Keratinocyte (primary cell): ENCODE data around the gene TBC1D16. TPM values are rescaled to one million over a fixed set of nuclear protein-coding genes. Genes with fewer than 3 reads are reported as not detected.

Source experiments
- DNase-seq: peaks from one replicate; pipeline ENCODE4 v3.0.0-alpha.2; 2011; ENCODE audit warnings: low read depth, missing footprints, low spot score
- FAIRE-seq: peaks from 2 replicates; lab custom pipeline; 2011; peaks lifted over from hg19 to GRCh38; lab: Jason Lieb, UNC
- H2AFZ ChIP-seq: 2 replicates; pipeline ENCODE4 v1.6.0; 2012; ENCODE audit warnings: low read length, control low read depth, inconsistent platforms; ENCODE audit not compliant: control insufficient read depth
- H3K27ac ChIP-seq: 2 replicates; pipeline ENCODE4 v1.5.1; 2011; ENCODE audit warnings: low read length; ENCODE audit not compliant: control insufficient read depth, insufficient read depth
- H3K27me3 ChIP-seq: 3 replicates; pipeline ENCODE4 v1.6.0; 2011; ENCODE audit warnings: low read length; ENCODE audit not compliant: control insufficient read depth, insufficient read depth; ENCODE audit errors: extremely low read depth
- H3K36me3 ChIP-seq, 2 experiments: 2 replicates in 1 of 2; 3 replicates in 1 of 2; pipeline ENCODE4 v1.5.1; 2011; ENCODE audit warnings: low read length in 2 of 2, mild to moderate bottlenecking in 1 of 2; ENCODE audit not compliant: control insufficient read depth in 2 of 2, insufficient read depth in 2 of 2; ENCODE audit errors: extremely low read depth in 1 of 2
- H3K4me1 ChIP-seq: 3 replicates; pipeline ENCODE4 v1.5.1; 2011; ENCODE audit warnings: low read length; ENCODE audit not compliant: control insufficient read depth, insufficient read depth; ENCODE audit errors: extremely low read depth
- H3K4me2 ChIP-seq: 3 replicates; pipeline ENCODE4 v1.6.0; 2011; ENCODE audit warnings: low read depth, low read length; ENCODE audit not compliant: control insufficient read depth, insufficient read depth; ENCODE audit errors: extremely low read depth
- H3K4me3 ChIP-seq, 3 experiments: fragments of 200-600 bp in 1 of 3; sonication (generic) in 1 of 3; 2 replicates in 2 of 3; 3 replicates in 1 of 3; pipeline ENCODE4 v1.5.1; 2011 to 2016; ENCODE audit warnings: low read length in 3 of 3, mild to moderate bottlenecking in 3 of 3, control low read depth in 2 of 3, inconsistent platforms in 1 of 3, low read depth in 1 of 3, mixed read lengths in 1 of 3, mixed run types in 1 of 3, moderate library complexity in 1 of 3; ENCODE audit not compliant: control insufficient read depth in 2 of 3, insufficient read depth in 2 of 3; ENCODE audit errors: extremely low read depth in 1 of 3
- H3K79me2 ChIP-seq: 2 replicates; pipeline ENCODE4 v1.6.0; 2012; ENCODE audit warnings: low read length; ENCODE audit not compliant: control insufficient read depth, insufficient read depth
- H3K9ac ChIP-seq: 3 replicates; pipeline ENCODE4 v1.6.0; 2011; ENCODE audit warnings: low read length; ENCODE audit not compliant: control insufficient read depth, insufficient read depth; ENCODE audit errors: extremely low read depth
- H3K9me1 ChIP-seq: 3 replicates; pipeline ENCODE4 v1.6.0; 2011; ENCODE audit warnings: low read length; ENCODE audit not compliant: control insufficient read depth, insufficient read depth; ENCODE audit errors: extremely low read depth
- H3K9me3 ChIP-seq: 2 replicates; pipeline ENCODE4 v1.5.1; 2012; ENCODE audit warnings: low read depth, low read length; ENCODE audit not compliant: control insufficient read depth
- H4K20me1 ChIP-seq: 3 replicates; pipeline ENCODE4 v1.6.0; 2011; ENCODE audit warnings: low read length; ENCODE audit not compliant: control insufficient read depth, insufficient read depth; ENCODE audit errors: extremely low read depth
- EZH2 ChIP-seq: IDR thresholded peaks from one replicate; pipeline ENCODE4 v1.6.1; 2012; ENCODE audit warnings: inconsistent platforms, mild to moderate bottlenecking, low read length, moderate library complexity
- dilution Hi-C: fragments of 300-500 bp; cut with MboI; formaldehyde crosslinking; loops from one replicate; pipeline ENCODE4 v1.7.0; 2020; ENCODE audit warnings: low sequenced_read_pairs; ENCODE audit not compliant: extremely low pct_ligation_motif_present
- polyA plus RNA-seq, 5 experiments: library from polyadenylated mRNA; depleted of rRNA in 3 of 5; stranded (reverse) in 3 of 5; stranded (forward) in 1 of 5; unstranded in 1 of 5; fragments of >200 nt; gene quantifications; 1 replicate in 1 of 5; 2 replicates in 3 of 5; 3 replicates in 1 of 5; pipeline versions ENCODE4 v1.2.1 to v1.2.3, GENCODE V29; 2011 to 2012; ENCODE audit warnings: missing spikeins in 2 of 5, low read depth in 1 of 5, low replicate concordance in 1 of 5
- TF ChIP-seq, protein P1 (sequence below), 3 experiments: IDR thresholded peaks in 1 of 3; conservative IDR thresholded peaks in 1 of 3; optimal IDR thresholded peaks in 1 of 3; 2 replicates in 2 of 3; 3 replicates in 1 of 3; pipeline versions ENCODE3 to v1.5.1; 2011; ENCODE audit warnings: low read length in 3 of 3, mild to moderate bottlenecking in 3 of 3, moderate library complexity in 2 of 3, control low read depth in 1 of 3, inconsistent platforms in 1 of 3; ENCODE audit not compliant: insufficient read depth in 2 of 3; ENCODE audit errors: extremely low read depth in 1 of 3

Gene TBC1D16
- polyA plus RNA-seq, 1 donor (not counting 4 experiments of a cell fraction or from before 2014, with no cell fraction given): 8.6 TPM

DNA sequence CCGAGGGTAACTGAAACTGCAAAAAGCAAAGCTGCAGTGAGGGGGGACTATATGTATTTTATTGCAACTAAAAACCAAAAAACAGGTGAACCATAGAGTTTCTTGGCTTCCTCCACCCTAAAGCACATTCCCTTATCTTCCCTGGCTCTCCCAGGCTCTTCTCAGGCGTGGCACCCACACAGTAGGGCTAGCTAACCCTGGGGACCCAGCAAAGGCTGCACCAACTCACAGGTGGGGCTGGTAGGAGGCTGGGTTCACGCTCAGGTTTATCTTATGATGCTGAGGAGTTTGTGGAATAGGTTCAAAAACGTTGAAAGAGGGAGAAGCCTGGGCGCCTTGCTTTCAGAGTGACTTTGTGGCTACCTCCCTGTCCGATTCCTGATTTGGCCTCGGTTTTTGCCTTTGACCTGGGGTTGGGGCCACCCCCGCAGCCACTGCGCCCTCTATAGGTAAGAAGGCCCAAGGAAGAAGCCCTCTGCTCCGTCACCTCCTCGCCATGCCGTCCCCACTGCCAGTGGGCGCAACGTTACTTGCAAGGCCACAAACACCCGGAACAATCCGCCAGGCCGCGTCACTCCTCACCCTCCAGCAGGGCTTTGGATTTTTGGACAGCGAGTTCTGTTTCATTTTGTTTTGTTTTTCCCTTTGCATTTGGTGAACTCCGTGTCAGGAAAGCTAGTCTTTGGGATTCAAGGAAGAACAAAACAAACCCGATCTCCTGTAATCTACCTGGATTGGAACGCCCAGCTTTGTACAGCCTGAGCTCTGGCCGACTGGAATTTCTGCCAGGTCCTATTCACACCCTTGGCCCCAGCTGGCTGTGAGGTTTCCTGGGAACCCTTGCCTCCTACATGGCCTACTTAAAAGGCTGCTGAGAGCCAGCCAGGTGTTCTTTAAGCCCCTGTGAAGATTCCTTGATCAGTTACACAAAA is 60.8 kb downstream of the TBC1D16 start:
- no peak overlapping the region for H3K9ac ChIP-seq
- no peak overlapping the region for H3K27ac ChIP-seq
- FAIRE-seq: no peak
- no peaks in the 10 kb centered on the region for H3K27me3 ChIP-seq
- H3K4me2 ChIP-seq: no peak overlapping the region
- no peaks in the 10 kb centered on the region for H3K9me3 ChIP-seq
- peaks cover 2% of the 10 kb centered on the region for H4K20me1 ChIP-seq
- TF ChIP-seq EZH2: no peak
- TF ChIP-seq, protein P1, sequence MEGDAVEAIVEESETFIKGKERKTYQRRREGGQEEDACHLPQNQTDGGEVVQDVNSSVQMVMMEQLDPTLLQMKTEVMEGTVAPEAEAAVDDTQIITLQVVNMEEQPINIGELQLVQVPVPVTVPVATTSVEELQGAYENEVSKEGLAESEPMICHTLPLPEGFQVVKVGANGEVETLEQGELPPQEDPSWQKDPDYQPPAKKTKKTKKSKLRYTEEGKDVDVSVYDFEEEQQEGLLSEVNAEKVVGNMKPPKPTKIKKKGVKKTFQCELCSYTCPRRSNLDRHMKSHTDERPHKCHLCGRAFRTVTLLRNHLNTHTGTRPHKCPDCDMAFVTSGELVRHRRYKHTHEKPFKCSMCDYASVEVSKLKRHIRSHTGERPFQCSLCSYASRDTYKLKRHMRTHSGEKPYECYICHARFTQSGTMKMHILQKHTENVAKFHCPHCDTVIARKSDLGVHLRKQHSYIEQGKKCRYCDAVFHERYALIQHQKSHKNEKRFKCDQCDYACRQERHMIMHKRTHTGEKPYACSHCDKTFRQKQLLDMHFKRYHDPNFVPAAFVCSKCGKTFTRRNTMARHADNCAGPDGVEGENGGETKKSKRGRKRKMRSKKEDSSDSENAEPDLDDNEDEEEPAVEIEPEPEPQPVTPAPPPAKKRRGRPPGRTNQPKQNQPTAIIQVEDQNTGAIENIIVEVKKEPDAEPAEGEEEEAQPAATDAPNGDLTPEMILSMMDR (optimal IDR thresholded peaks at IDR 0.05 in 1 of 3, IDR thresholded peaks at IDR 0.05 in 1 of 3, conservative IDR thresholded peaks at IDR 0.05 in 1 of 3; ENCODE audit: extremely low read depth in 1 of 3, insufficient read depth in 2 of 3, low read length in 3 of 3): peak in 1 of 3 experiments; percentile 40
- H2AFZ ChIP-seq: no peak overlapping the region
- no peaks in the 10 kb centered on the region for H3K9me1 ChIP-seq
- dilution Hi-C loops: no loop called here
- peaks cover 7% of the 10 kb centered on the region for H3K4me1 ChIP-seq
- H3K4me3 ChIP-seq: no peak overlapping the region
- peaks cover 0 to 3% of the 10 kb centered on the region in 2 experiments for H3K36me3 ChIP-seq
- DNase-seq: no peak
- no peaks in the 10 kb centered on the region for H3K79me2 ChIP-seq

DNA sequence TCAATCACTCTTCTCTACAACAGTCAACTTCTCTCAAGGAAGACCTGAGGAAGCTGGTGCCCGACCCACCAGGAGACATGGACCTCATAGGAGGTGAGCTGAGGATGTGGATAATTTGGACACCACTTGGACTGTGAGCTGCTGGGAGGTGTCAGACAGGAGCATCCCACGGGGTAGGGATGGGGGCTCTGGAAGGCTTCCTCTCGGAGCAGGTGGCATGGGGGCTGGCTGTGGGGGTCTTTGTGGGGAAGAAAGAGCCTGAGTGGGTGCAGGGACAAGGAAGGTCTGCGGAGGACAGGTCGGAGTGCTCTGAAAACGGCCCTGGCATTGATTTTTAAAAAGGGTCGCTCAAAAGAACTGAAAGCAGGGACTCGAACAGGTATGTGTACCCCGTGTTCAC is 64.0 kb downstream of the TBC1D16 start:
- no peaks in the 10 kb centered on the region for H4K20me1 ChIP-seq
- H3K4me1 ChIP-seq: peaks cover 7% of the 10 kb centered on the region
- H3K9ac ChIP-seq: no peak overlapping the region
- no peak overlapping the region for H2AFZ ChIP-seq
- no peaks in the 10 kb centered on the region for H3K27me3 ChIP-seq
- no peaks in the 10 kb centered on the region for H3K9me1 ChIP-seq
- TF ChIP-seq EZH2: no peak
- TF ChIP-seq, protein P1 (optimal IDR thresholded peaks at IDR 0.05 in 1 of 3, IDR thresholded peaks at IDR 0.05 in 1 of 3, conservative IDR thresholded peaks at IDR 0.05 in 1 of 3; ENCODE audit: extremely low read depth in 1 of 3, insufficient read depth in 2 of 3, low read length in 3 of 3): no peak
- dilution Hi-C loops: no loop called here
- no peak overlapping the region for H3K4me3 ChIP-seq
- no peak for DNase-seq
- FAIRE-seq: no peak
- no peak overlapping the region for H3K27ac ChIP-seq
- no peaks in the 10 kb centered on the region for H3K9me3 ChIP-seq
- H3K36me3 ChIP-seq: peaks cover 0 to 2% of the 10 kb centered on the region in 2 experiments
- H3K4me2 ChIP-seq: no peak overlapping the region
- no peaks in the 10 kb centered on the region for H3K79me2 ChIP-seq
